ENCODE results near the gene CHRNB4.

The CHRNB4 gene

DNA sequence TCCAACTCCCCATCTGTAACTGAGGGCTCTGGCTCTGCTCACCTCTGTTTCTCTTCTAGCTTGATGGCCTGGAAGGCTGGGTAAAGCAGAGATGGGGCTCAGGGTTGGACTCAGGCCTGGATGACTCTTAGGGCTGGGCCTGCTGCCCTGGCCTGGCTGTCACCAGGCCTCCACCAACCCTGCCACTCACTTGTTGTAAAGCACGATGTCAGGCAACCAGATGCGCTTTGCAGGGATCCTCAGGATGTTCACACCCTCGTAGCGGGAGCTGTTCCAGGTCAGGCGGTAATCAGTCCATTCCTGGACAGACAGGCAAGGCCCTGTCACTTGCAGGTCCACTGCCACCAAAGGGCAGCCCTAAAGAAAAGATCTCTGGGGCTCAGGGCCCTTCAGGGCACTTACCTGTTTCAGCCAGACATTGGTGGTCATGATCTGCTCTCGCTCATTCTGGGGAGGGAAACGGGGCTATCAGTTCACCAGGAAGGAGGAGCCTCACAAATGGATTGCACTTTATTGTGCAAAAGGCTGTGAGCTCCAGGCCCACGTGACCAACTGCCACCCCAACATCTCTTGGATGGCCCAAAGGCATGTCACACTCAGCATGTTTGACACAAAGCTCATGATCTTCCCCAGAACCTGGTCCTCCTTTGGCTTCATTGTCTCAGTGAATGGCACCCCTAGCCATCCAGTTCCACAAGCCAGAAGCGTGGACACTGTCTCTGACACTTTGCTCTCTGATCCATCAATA, 9.9 kb downstream of the CHRNB4 start:
- DNase-seq: no peak

DNA sequence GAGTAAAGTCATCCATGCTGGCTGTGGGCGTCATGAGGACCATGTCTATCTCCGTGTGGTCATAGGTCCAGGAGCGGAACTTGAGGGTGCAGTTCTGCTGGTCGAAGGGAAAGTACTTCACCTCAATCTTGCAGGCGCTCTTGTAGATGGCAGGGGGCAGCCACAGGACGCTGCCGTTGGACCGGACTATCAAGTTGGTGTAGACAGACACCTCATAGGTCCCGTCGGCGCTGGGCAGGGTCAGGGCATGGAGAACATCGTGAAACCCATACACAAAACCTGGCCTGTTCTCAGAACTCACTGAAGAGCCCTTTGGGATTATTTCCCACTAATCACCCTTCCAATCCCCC, 11.3 kb downstream of the CHRNB4 start:
- DNase-seq: no peak

DNA sequence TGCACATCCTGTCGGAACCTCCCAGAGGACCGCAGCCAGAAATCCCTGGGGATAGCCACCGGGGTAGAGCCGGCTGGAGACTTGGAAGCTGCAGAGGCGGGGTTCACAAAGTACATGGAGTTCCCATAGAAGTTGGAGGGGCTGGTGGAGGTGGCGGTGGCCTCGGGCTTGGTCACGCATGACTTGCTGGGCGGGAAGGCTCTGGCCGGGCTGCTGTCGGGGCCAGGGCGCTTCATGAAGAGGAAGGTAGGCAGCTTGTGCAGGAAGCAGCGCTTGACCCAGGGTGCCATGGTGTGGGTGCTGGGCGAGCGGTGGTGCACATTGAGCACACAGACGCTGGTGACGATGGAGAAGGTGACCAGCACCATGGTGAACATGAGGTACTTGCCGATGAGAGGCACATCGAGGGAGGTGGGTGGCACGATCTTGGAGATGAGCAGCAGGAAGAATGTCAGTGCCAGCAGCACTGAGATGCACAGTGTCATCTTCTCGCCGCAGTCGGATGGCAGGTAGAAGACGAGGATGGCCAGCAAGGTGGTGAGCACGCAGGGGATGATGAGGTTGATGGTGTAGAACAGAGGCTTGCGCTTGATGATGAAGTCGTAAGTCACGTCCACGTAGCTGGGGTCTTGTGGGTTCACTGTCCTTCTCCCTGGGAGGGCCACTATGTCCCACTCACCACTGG, 11.8 kb downstream of the CHRNB4 start:
- DNase-seq: no peak

DNA sequence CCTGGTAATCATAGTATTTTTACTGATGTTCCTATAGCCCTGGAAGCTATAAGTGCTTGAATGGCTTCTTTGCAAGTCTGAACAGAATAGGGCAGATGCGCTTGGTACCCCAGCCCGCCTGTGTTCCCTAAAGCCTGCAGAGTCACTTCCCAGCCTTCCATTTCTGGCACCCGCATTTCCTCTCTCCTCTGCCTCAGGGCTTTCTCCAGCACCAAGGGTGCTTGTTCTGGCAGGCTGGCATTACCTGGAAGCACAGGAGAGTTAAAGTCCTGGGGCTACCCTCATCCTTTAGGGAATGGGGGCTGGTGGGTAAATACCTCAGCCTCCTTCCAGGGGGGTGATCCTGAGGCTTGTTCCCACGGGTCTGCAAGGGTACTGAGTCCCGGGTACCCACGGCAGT, 12.8 kb downstream of the CHRNB4 start:
- DNase-seq: no peak

DNA sequence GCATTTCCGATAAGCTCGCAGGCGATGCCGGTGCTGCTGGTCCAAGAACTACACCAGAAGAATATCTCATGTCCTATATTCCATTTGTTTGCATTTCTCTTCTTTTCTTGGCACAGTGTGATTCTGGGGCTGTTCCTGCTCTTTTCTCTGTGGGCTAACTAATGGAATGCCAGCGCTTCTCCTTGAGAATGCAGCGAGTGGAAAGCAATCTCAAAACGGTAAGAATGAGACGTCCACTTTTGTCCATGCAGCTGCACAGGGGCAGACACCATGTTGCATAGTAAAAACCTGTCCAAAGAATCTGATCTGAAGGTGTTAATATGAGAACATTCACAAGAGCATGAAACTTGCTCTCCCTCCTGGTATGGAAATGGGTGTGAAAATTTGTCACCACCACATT, 13.7 kb downstream of the CHRNB4 start:
- DNase-seq: no peak

DNA sequence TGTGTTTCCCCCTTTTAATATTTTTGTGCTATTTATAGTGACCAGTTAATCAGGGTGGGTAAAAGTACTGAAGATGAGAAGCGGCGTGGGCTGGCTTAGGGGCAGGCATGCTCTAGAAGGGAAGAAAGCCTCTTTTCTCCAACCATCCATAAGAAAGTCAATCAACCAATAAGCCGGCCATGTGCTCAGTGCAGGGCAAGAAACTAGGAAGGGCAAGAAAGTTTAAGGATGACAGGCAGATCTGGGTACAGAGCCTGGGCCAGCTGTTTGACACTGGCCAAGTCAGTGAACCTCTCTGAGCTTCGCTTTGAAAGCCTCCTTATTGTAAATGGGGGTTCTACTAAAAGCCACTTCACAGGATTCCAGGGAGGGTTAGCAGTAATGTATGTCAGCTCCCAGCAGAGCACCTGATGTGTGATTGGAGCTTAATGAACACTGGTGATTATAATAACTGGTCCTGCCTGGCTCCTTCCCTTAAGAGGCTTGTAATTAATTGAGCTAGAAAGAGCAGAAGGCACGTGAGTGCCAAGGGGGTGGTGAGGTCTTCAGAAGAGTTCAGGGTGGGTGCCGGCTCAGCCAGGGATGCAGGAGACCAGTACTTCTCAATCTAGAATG, 14.5 kb downstream of the CHRNB4 start:
- peak; percentile 51 for DNase-seq

DNA sequence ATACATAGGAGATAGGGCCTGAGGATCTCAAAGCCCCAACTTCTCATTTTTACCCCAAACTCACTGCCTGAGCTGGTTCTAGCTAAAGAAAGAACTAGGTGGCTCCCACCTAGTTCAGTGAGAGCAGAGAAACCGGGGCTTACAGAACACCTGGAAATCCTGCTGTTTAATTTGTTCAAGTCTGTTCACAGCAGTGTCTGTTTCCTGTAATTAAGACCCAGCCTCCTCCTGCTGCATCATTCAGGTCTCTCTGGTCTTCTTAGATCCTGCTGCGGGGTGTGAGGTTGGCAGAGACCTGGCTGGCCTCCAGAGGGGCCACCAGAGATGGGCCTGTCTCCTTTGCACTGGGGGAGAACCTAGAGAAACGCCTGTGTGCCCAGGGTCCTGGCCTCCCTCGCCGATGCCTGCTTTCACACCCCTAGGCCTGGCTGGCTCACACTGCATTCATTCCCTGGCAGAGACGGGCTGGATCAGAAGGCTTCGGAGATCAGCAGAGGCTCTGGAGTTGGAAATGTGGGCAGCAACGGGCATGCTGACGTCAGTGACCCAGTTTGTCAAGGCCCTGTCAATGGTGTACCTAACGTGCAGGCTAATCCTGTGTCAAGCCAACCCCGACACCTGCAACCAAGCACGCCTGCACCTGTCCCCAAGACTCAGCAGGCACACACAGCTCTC, 15.3 kb downstream of the CHRNB4 start:
- DNase-seq: peak; percentile 73

DNA sequence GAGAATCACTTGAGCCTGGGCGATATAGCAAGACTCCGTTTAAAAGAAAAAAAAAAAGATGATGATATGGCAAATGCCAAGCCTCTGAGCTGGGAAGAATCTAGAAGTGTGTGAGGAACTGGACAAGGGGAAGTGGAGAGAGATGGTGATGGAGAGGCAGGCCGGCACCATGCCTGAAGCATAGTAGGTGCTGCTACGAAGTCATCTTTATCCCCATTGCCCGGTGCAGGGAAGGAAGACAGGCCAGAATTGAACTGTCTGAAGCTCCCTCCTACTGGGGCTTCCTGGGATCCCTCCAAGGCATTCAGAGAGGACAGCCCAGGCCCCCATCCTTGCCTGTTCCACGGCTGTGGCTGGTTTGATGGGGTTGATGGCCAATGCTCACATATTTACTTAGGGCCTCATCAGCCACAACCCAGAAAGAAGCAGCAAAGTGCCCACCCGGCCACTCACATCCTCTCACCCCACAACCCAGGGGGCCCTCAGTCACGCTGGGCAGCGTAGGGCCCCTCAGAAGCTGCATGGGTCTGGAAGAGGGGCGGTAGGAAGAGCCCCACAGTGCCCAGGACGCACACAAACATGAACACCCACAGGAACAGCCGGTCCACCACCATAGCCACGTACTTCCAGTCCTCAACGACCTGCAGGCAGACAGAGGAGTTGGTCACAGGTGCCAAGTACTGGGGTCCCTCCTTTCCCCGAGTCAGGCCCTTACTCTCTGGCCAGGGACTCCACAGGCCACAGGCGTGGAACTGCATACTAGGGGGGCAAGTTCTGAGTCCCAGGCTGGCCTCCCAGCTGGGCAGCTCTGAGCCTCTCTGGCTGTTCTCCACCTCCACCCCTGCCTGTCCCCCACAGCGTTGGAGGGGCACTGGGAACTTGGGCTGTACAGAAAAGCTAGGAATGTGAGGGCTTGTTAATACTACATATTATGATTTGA, 16.1 kb downstream of the CHRNB4 start:
- no peak for DNase-seq

DNA sequence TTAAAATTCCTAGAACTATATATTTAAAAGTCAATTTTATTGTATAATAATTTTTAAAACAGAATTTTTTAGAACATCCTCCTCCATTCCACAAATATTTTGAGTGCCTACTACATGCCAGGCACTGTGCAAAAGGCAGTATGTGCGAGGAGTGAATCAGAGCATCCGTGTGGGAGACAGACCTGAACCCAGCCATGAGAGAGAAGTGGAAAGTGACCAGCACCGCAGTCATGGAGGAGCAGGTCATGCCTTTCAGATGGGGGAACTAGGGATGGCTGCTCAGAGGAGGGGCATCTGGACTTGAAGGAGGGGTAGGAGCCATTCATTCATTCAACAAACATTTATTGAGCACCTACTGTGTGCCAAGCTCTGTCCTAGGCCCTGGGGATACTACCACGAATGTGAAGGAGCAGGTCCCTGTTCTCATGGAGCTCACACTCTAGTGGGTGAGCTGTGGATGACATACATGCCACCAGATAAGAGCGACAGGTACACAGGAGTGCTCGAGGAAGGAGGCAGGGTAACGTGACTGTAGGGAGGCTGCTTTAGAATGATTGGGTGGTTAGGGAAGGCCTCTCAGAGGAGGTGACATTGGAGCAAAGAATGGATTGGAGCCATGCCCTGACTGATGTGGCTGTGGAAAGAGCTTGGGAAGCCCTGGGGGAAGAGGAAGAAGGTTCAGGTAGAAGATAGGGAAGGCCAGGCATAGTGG, 17.1 kb downstream of the CHRNB4 start:
- DNase-seq: no peak

DNA sequence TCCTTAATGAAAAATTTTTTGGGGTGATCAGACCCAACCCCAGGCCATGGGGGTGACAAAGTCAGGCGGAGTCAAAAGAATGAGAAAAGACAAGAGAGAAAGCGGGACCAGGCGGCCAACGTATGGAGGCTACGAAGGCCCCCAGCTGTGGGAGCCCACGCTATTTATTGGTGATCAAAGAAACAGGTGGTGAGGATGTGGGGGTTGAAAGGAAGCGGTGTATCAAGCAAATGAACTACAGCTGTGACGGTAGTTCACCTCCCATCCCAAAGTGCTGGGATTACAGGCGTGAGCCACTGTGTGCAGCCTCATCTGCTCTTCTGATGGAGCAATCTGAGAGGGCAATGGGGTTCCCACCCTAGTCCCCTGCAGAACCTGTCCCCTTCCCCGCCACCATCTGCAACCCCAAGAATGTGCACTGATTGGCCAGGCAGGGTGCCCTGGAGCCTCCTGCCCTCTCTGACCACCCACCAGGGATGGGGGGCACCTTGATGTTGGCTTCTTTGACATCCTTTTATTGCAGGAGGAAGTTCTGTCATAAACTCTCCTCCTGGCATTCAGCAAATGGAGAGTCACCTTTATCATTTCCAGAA, 19.1 kb downstream of the CHRNB4 start:
- no peak for DNase-seq

DNA sequence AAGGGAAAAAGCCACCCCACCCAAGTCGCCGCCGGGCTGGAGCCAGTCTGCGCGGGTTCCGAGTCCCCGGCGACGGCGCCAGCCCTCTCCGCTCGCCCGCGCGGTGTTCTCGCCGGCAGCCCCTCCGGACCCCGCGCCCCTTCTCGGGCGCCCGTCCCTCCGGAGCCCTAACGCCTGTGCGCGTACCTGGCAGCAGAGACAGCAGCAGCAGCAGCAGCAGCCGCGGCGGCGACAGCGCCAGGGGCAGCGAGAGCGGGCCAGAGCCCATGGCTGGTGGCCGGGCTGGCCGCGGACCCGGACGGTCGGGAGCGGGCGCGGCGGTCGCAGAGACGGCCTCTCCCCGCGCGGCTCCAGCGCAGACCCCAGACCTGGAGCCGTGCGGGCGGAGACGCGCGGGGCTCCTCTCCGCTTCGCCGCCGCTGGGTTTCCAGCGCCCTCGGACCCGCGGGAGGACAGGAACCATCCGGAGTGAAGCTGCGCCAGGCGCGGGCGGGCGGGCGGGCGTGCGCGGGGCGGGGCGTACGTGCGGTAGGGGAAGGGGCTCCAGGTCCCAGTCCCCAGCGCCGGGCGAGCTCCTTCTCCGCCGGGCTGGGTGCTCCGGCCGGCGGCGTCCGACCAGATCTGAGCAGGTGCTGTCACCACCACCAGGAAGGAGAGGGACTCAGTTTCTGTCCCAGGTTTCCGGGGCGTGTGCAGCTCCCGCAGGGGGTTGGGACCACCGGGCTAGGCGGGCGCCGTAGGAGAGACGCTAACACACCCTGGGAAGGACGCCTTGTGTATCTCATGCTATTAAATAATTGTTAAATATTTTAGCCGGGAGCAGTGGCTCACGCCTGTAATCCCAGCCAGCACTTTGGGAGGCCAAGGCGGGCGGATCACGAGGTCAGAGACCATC, 20.2 kb downstream of the CHRNB4 start, which contains the start of gene CHRNA3:
TSS of gene CHRNA3 (minus strand) at position 470 of the 895 bp plus-strand sequence. CDS start at position 268, 202 bp downstream.
- DNase-seq: peak; percentile 37

DNA sequence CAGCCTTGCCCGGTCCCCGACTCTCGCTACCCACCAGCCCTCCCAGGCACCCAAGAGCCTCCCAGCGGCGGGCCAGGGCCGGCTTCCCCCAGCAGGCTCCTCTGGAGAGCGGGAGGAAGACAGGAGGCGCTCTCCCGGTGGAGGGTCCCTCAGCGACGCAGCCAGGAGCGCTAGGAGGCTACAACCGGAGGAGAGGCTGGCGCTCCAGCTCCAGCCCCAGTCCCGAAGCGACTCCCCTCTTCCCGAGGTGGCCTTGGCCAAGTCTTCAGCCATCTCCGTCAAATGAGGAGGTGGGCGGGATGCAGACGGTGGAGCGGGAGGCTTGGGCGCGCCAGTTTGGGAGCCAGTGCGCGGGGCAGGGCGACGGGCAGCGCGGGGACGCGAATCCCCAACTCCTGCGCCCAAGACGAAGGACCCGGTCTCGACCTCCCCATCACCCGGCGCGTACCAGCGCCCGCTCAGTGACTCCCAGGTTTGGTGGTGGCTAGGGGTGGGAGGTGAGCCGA, 20.9 kb downstream of the CHRNB4 start:
- DNase-seq: peak; percentile 66

DNA sequence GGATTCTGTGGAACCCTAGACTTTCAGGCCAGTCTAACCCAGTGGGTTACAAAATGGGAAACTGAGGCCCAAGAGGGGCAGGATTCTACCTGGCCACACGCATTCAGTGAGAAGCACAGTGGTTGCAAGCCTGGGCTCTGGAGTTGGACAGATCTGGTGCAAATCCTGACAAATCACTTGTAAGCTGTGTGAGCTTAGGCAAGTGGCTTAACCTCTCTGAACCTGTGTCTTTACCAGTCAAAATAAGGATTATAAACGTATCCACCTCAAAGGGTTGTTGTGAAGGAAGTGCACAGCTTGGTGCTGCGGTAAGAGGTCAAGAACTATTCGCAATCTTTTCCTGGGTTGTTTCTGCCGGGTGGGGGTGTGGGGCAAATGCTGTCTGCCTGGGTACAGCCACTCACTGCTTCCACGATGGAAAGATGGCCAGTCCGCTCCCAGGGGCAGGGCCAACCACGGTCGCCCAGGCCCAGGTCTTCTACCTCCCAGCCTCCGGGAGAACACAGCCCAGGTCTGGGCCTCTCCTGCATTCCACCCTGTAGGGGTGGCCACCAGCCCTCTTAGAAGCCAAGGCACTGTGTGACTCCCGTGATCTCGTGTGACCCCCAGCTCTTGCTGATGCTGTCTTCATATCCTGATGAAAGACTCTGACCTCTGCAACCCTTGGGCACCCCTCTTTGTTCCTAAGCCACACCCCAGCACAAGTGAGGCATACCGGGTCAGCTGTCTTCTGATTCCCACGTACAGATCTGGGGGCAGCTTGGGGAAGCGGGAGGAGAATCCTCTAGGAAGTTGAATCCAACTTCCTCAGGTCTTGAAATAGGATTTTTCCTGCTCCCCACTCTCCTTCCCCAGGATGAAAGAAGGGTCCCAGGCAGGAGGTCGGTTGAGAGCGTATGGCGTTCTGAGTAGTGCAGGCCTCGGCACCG, 21.7 kb downstream of the CHRNB4 start:
- no peak for DNase-seq

DNA sequence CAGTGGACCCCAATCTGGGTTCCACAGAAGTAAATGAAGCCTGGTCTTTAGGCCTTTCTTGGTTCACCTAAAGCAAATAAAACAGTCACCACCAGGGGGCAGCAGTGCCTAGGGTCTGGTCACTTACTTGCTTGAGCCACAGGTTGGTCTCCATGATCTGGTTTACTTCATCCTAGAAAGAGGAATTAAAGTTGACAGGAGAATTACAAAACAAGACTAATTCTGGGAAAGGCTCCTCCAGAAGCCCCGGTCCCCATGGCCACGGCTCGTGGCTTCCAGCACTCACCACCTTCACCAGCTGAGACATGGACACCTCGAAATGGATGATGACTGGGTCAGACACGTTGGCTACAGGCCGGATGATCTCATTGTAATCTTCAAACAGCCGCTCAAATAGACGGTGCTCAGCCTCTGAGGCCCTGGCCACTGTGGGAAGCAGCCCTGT, 22.5 kb downstream of the CHRNB4 start:
- DNase-seq: peak; percentile 87

DNA sequence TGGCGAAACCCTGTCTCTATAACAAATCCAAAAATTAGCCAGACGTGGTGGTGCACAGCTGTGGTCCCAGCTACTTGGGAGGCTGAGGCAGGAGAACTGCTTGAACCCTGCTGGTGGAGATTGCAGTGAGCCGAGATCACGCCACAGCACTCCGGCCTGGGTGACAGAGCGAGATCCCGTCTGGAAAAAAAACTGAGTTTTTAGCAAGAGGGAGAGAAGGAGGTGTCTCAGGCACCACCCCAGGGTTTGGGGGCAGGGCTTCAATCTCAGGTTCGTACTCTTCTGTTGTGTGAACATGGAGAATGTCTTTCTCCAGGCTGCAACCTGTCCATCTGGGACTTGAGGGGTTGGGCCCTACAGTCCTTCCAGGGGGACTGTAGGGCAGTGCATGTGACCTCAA, 22.9 kb downstream of the CHRNB4 start:
- no peak for DNase-seq

DNA sequence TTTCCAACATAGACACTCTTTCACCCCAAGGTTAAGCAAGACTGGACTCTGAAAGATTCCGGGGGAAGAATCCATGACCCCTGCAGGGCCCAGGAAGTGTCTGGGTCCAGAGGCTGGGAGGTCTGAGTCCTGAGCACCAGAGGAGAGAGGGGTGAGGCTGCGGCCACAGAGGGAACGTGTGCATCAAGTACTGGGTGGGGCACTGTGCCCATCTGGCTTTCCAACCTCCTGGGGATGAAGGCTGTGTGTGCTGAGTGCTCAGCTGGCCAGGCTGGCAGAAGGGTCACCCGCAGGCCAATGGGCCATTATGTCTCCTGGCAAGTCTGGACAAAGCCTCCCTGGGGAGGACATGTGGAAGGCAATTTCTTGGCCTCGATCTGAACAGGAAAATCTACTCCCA, 23.5 kb downstream of the CHRNB4 start:
- peak; percentile 54 for DNase-seq

DNA sequence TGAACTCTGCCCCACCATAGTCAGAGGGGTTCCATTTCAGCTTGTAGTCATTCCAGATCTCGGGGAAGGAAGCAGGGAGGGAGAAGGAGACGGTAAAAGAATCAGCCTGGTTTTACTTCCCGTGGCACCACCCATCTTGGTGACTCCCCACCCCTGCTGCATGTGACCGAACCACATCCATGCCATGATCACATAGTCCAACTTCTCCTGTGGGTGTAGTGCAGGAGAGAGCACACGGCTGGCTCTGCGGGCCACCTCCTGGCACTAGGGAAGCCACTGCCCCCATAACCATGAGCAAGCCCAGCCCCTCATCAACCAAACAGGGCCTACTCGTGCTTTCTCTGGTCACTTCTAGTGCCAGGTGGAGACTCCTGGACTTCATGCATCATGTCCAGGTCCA, 23.9 kb downstream of the CHRNB4 start:
- no peak for DNase-seq

DNA sequence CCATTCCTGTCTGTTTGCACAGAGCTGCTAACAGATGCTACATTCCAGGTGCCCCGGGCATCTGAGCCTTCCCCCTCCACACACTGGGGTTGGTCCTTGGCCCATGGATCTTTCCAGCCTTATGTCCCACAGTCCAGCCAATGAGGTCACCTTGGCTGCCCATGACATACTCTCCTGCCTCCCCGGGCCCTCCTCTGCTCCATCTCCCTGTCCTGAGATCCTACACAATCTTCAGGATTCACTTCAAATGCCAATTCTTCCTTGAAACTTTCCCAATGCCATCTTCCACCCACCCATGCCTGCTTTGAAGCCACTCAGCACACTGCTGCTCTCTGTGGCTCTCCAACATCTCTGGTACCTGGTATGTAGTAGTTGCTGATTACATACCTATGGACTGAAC, 24.5 kb downstream of the CHRNB4 start:
- DNase-seq: no peak

DNA sequence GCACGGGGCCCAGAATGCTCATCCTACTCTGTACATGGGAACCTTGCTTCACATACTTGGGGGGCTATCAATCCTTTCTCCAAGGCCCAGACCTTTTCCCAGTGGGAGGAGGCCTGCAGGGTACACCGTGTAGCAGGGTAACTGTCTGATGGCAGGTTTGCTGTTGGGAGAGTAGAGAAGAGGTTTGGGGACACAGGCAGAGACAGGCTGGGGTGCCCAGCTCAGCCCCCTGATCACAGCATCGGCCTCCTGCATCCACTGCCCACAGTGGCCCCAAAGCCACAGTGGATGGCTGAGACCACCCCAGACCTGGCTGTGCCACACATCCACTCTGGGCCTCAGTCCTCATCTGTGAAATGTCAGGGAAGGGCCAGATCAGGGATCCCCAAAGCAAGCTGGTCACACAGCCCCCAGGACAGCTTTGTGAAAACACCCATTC, 25.8 kb downstream of the CHRNB4 start:
- no peak for DNase-seq

All from NCI-H2171 treated with DMSO at 0.1 percent for 48 hours (cell line).